Transverse colon (tissue), 4 donors: ENCODE data around the gene IRGQ.

Source experiments
- CTCF ChIP-seq, 5 experiments: fragments of 200-600 bp in 3 of 5; fragments of 450-650 bp in 2 of 5; sonication (generic) in 3 of 5; IDR thresholded peaks; 1 replicate in 2 of 5; 2 replicates in 3 of 5; pipeline ENCODE4 v1.5.1; 2016 to 2017; ENCODE audit warnings: antibody characterized with exemption in 5 of 5, inconsistent platforms in 3 of 5, mild to moderate bottlenecking in 2 of 5, moderate library complexity in 1 of 5
- EP300 ChIP-seq: sonication (generic); formaldehyde crosslinking; IDR thresholded peaks from one replicate; pipeline ENCODE4 v1.6.1; 2017; ENCODE audit warnings: antibody characterized with exemption, low read depth
- POLR2A ChIP-seq: fragments of 450-650 bp; IDR thresholded peaks from one replicate; pipeline ENCODE4 v1.6.1; 2016; ENCODE audit warnings: antibody characterized with exemption, mild to moderate bottlenecking, moderate library complexity
- POLR2AphosphoS5 ChIP-seq, 3 donors: sonication (generic); formaldehyde crosslinking; IDR thresholded peaks; one replicate each; pipeline ENCODE4 v1.6.1; 2016; ENCODE audit warnings: antibody characterized with exemption in 3 of 3

DNA sequence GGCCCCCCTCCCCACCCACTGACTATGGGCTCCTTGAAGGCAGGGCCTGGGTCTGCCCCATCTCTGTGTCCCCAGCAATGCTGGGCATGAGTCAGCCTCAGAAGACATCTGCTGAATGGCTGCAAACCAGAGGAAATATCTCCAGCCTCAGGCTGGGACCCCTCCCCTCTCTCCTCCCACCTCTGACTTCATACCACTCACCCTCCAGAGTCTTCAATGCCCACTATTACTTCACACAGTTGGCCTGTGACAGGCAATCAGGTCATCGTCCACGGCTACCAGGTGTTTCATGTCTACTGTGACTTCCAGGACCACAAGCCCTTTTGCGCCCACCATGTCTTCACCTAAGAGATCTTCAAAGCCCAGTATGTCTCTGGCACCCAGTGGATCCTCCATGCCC is 15.9 kb upstream of the IRGQ start, which contains the start of gene SRRM5:
- no peak for TF ChIP-seq CTCF (IDR thresholded peaks at IDR 0.05)
- TF ChIP-seq POLR2AphosphoS5 (IDR thresholded peaks at IDR 0.05), result no peak
- TF ChIP-seq POLR2A, result no peak
- no peak for TF ChIP-seq EP300
